Kidney glomerular epithelial cell (primary cell): ENCODE data around the gene EPO.
"Not testable (repeated sequence)": the region's sequence is repeated elsewhere in the genome, so short reads cannot be mapped to it uniquely, and the experiment has no call there.

ENCODE experiments used
- DNase-seq: peaks from one replicate; lab custom pipeline; 2025; lab: John Stamatoyannopoulos, UW

EPO gene

DNA sequence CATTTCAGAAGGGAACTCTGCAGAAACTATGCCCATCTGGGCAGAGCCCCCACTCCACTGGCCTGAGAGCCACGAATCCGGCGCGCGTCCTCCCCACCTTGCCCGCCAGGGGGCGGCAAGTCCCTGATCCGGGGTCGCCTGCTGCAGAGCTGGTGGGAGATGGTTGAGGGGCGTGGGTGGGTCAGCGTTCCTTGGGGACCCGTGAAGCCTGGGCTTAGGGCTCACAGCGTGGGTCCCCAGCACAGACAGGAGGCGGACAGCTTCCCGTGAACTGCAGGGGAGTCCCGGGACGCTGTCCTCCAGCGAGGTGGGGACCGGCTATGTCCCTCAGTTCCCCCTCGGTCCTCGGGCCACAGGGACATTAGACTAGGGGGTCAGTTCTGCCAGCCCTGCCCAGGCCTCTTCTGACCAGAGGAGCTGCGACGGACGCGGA is 14.9 kb upstream of the EPO start:
- peak; percentile 56 for DNase-seq

GRCh38 chr7:100705753-100706671 is 14.3 kb upstream of the EPO start, which contains the start of gene POP7:
Gene POP7, plus strand, starts transcription at chr7:100706121. Its CDS starts 710 bp downstream, at chr7:100706831.
- DNase-seq, result peak; percentile 89

- no peak for DNase-seq
Measured at GRCh38 chr7:100706672-100707311, 13.5 kb upstream of the EPO start.

GRCh38 chr7:100708395-100708794 is 11.9 kb upstream of the EPO start:
- no peak for DNase-seq

DNA sequence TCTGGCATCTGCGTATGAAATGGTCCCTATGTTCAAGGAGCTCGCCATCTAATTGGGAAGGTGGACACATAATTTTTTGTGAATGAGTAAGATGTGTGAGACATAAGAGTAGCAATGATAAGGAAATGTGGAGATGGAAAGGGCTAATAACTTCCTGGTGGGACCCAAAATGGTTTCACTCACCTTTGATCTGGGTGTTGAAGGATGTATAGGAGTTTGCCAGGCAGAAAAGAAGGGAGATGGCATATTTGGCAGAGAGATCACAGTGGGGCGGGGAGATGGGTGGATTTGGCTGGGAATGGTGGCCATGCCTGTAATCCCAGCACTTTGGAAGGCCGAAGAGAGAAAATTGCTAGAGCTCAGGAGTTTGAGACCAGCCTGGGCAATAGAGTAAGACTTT is 9.8 kb upstream of the EPO start:
- DNase-seq, result no peak

DNA sequence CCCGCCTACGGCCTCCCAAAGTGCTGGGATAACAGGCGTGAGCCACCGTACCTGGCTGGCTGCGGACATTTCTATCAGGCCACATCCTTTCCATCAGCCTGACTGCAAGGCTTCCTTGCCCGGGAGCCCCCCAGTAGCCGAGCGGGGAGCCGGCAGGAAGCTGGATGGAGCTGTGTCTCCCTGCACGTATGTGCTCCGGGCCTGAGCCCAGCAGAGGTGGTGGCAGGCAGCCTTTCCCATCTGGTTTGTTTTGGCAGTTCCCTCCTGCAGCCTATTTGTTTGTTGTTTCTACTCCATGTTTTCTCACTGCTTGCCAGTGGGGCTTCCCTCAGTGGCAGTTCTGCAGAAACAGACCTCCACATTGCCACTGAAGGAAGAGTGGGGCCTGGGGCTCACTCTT is 8.9 kb upstream of the EPO start:
- no peak for DNase-seq

DNA sequence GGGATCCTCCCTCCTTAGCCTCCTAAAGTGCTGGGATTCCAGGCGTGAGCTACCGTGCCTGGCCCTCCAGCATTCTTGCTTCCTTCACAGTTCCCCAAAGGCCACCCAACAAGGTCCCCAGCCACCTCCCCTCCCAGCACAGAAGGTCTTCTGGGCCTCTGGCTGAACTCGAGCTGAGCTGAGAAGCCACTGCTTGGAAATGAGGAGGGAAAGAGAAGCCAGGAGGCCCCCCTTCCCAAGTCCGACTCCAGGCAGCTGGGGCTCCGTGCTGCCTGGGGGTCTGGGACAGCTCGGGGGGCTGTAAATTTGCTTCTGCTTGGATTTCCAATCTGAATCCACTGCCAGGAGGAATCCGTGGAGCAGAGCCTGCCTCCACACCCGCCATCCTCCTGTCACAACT is 5.5 kb upstream of the EPO start:
- no peak for DNase-seq

DNA sequence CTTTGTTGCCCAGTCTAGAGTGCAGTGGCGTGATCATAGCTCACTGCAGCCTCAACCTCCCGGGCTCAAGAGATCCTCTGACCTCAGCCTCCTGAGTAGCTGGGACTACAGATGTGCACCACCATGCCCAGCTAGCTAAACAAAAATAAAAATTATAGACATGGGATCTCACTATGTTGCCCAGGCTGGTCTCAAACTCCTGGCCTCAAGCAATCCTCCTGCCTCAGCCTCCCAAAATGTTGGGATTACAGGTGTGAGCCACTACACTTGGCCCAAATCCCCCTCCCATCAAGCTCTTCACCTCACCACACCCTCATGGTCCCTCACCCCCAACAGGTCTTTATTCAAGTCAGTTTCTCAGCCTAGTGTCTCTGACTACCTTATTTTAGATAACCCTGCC is 3.2 kb upstream of the EPO start:
- not testable (repeated sequence) for DNase-seq

DNA sequence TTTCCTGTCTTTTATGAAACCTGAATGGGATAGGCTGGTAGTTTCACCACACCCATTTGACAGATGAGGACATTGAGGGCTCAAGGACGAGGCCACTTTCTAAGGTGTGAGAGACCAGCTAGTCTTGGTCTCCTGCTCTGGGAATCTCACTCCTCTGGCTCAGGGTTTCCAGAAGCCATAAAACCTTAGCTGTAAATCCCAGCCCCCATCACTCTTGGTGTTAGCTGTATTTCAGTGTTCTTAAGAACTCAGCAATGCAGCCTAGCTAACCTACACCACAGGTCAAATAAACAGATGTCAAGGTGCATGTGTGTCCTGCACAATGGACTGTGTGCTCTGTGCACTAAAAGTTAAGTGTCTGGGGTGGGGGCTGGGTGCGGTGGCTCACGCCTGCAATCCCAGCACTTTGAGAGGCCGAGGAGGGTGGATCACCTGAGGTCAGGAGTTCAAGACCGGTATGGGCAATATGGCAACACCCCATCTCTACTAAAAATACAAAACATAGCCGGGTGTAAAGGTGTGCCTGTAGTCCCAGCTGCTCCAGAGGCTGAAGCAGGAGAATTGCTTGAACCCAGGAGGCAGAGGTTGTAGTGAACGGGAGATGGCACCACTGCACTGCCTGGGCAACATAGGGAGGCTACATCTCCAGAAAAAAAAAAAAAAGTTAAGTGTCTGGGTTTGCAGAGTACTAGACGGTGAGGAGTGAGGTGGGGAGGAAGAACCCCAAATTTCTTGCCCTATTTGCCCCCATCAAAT is 567 bp upstream of the EPO start:
- DNase-seq, result no peak

DNA sequence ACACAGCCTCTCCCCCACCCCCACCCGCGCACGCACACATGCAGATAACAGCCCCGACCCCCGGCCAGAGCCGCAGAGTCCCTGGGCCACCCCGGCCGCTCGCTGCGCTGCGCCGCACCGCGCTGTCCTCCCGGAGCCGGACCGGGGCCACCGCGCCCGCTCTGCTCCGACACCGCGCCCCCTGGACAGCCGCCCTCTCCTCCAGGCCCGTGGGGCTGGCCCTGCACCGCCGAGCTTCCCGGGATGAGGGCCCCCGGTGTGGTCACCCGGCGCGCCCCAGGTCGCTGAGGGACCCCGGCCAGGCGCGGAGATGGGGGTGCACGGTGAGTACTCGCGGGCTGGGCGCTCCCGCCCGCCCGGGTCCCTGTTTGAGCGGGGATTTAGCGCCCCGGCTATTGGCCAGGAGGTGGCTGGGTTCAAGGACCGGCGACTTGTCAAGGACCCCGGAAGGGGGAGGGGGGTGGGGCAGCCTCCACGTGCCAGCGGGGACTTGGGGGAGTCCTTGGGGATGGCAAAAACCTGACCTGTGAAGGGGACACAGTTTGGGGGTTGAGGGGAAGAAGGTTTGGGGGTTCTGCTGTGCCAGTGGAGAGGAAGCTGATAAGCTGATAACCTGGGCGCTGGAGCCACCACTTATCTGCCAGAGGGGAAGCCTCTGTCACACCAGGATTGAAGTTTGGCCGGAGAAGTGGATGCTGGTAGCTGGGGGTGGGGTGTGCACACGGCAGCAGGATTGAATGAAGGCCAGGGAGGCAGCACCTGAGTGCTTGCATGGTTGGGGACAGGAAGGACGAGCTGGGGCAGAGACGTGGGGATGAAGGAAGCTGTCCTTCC is 620 bp downstream of the EPO start:
- DNase-seq, result no peak

DNA sequence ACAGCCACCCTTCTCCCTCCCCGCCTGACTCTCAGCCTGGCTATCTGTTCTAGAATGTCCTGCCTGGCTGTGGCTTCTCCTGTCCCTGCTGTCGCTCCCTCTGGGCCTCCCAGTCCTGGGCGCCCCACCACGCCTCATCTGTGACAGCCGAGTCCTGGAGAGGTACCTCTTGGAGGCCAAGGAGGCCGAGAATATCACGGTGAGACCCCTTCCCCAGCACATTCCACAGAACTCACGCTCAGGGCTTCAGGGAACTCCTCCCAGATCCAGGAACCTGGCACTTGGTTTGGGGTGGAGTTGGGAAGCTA is 1.2 kb downstream of the EPO start:
- no peak for DNase-seq

DNA sequence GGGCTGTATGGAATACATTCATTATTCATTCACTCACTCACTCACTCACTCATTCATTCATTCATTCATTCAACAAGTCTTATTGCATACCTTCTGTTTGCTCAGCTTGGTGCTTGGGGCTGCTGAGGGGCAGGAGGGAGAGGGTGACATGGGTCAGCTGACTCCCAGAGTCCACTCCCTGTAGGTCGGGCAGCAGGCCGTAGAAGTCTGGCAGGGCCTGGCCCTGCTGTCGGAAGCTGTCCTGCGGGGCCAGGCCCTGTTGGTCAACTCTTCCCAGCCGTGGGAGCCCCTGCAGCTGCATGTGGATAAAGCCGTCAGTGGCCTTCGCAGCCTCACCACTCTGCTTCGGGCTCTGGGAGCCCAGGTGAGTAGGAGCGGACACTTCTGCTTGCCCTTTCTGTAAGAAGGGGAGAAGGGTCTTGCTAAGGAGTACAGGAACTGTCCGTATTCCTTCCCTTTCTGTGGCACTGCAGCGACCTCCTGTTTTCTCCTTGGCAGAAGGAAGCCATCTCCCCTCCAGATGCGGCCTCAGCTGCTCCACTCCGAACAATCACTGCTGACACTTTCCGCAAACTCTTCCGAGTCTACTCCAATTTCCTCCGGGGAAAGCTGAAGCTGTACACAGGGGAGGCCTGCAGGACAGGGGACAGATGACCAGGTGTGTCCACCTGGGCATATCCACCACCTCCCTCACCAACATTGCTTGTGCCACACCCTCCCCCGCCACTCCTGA is 2.4 kb downstream of the EPO start:
- no peak for DNase-seq

DNA sequence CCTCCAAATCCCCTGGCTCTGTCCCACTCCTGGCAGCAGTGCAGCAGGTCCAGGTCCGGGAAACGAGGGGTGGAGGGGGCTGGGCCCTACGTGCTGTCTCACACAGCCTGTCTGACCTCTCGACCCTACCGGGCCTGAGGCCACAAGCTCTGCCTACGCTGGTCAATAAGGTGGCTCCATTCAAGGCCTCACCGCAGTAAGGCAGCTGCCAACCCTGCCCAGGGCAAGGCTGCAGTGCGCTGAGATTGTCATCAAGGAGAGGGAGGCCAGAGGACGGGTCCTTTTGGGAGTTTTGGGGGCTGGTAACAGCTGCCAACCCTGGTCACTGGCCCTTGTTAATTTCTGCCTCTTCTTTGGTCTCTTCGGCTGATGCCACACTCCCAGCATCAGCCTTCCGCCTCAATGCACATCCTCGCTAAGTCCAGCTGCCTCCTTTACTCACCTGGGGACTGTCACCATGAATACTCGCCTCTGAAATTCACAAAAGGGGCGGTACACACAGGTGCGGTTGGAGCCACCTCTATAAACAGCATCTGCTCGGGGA is 3.5 kb downstream of the EPO start:
- DNase-seq, result no peak

GRCh38 chr7:100724364-100724763 is 4.1 kb downstream of the EPO start:
- not testable (repeated sequence) for DNase-seq

DNA sequence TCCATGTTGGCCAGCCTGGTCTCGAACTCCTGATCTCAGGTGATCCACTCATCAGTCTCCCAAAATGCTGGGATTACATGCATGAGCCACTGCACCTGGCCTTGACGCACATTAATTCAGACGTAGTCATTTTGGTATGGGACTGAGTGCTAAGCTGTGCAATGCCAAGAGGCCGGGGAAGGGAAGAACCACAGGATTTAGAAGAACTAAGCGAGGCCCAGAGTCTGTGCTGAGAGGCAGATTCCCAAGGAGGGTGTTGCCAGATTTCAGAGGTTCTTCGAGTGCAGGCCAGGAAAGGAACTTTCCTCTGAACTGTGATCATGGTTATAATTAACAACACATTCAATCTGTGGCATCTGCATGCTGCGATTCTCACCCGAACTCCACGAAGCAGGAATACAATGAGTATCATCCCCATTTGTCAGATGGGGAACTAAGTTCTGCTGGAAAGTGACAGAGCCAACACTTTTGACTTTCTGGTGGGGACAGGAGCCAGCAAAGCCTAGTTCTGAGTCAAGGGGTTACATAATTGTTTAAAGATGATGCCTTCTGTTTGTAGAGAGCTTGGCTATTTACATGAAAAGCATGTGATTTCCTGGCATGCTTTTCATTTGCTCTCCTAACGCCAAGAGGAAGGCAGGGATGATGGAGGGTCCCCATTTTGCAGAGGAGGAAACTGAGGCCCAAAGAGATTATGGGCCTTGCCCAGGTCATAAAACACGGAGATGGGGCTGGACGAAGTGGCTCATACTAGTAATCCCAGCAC is 6.9 kb downstream of the EPO start:
- no peak for DNase-seq

GRCh38 chr7:100728196-100728595 is 7.9 kb downstream of the EPO start:
- no peak for DNase-seq

DNA sequence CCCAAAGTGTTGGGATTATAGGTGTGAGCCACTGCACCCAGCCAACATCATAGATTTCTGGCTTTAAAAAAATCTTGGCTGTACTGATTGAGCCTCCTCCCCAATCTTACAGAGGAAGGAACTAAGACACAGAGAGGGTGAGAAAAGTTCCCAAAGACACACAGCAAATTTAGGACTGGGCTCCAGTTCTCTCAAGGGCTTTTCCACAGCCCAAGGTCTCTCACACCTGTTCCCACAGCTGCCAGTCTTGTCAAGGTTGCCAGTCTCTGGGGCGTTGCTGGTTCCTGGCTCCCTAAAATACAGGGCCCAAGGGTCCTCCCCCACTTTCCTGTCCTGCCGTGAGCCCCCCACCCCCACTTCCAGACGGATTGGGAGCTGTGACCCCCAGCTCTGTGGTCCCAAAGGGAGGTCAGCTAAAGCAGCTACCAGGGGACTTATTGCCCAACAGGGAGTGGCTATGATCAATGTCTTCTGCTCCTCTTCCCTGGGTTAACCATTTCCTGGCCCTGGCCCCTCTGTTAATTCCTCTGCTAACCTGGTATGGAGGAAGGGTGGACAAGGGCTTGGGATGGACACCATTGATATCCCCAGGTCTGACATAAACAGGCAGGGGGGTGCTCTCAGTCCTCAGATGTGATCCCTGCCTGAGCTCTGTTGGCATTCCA is 10.0 kb downstream of the EPO start:
- DNase-seq, result no peak

DNA sequence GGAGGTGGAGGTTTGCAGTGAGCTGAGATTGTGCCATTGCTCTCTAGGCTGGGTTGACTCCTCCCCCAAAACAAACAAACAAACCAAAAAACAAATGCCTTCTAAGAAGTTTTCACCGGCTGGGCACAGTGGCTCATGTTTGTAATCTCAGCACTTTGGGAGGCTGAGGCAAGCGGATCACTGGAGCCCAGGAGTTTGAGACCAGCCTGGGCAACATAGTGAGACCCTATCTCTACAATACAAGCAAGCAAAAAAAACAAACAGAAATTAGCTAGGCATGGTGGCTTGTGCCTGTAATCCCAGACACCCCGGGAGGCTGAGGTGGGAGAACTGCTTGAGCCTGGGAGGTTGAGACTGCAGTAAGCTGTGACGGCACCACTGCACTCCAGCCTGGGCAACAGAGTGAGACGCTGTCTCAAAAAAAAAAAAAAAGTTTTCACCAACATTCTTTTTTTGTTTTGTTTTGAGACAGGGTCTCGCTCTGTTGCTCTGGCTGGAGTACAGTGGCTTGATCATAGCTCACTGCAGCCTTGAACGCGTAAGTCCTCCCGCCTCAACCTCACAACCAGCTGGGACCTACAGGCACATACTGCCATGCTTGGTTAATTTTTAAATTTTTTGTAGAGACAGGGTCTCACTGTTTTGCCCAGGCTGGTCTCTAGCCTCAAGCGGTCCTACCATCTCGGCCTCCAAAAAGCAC is 11.8 kb downstream of the EPO start:
- no peak for DNase-seq

DNA sequence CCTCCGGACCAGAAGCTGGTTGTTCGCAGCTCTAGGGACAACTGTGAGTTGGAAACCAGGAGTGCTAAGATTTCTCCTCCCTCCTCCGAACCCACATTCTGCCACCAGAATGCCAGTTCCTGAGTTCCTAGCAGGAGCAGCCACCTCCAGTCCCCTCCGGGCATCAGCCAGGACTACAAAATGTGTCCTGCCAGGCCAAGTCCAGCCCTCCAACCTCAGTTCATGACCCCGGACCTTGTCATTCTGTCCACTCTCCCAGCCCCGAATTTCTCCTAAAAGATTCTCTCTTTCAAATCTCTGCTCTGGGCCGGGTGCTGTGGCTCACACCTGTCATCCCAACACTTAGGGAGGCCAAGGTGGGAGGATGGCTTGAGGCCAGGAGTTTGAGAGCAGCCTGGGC is 15.5 kb downstream of the EPO start:
- no peak for DNase-seq
